ENCODE data around the gene BZW1.

BZW1 gene

GRCh38 chr2:200861617-200862155 lies 50.0 kb downstream of the BZW1 start:
- FAIRE-seq = no peak
- no peak for TF ChIP-seq POLR2A (IDR thresholded peaks at IDR 0.05; ENCODE audit: low read depth, low read length)
- no peak for DNase-seq (ENCODE audit: insufficient read length, low spot score)

GRCh38 chr2:200862532-200863000 lies 50.9 kb downstream of the BZW1 start:
- DNase-seq (ENCODE audit: insufficient read length, low spot score) = no peak
- no peak for FAIRE-seq
- TF ChIP-seq POLR2A (IDR thresholded peaks at IDR 0.05; ENCODE audit: low read depth, low read length) = no peak

GRCh38 chr2:200863782-200864175 lies 52.1 kb downstream of the BZW1 start:
- FAIRE-seq (no peak), DNase-seq (ENCODE audit: insufficient read length, low spot score) (no peak)
- TF ChIP-seq POLR2A (IDR thresholded peaks at IDR 0.05; ENCODE audit: low read depth, low read length) = no peak

GRCh38 chr2:200864176-200865034 lies 52.7 kb downstream of the BZW1 start, which contains the start of gene CLK1:
Gene CLK1, minus strand, starts transcription at chr2:200864658. Its CDS starts 2,796 bp downstream, at chr2:200861862.
- TF ChIP-seq POLR2A (IDR thresholded peaks at IDR 0.05; ENCODE audit: low read depth, low read length) = peak; percentile 99
- FAIRE-seq (peak; percentile 84), DNase-seq (ENCODE audit: insufficient read length, low spot score) (peak; percentile 88)

GRCh38 chr2:200869014-200869413 lies 57.3 kb downstream of the BZW1 start:
- DNase-seq (ENCODE audit: insufficient read length, low spot score) (no peak), FAIRE-seq (no peak)
- no peak for TF ChIP-seq POLR2A (IDR thresholded peaks at IDR 0.05; ENCODE audit: low read depth, low read length)

DNA sequence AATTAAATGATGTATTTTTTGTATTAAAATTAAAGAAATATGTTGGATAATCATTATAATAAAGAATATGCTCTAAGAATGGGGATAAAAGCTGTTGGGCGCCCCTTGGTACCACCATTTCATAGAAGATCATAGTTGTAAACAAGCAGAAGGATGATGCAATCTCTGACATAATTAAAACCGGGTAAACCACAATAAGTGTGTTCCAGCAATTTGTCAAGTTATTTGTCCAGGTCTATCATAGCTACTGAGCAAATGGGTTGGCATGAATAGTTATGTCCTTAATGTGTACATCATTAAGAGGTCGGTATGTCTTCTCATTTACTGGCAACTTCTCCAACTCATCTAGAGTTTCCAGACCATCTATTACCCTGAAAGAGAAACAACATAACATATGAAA lies 59.4 kb downstream of the BZW1 start:
- no peak for TF ChIP-seq POLR2A (IDR thresholded peaks at IDR 0.05; ENCODE audit: low read depth, low read length)
- DNase-seq (ENCODE audit: insufficient read length, low spot score) (no peak), FAIRE-seq (no peak)

- no peak for DNase-seq (ENCODE audit: insufficient read length, low spot score)
- no peak for FAIRE-seq
Measured at GRCh38 chr2:200873560-200873959, 61.9 kb downstream of the BZW1 start.

More at GRCh38 chr2:200873560-200873959, 61.9 kb downstream of the BZW1 start:
- no peak for TF ChIP-seq POLR2A (IDR thresholded peaks at IDR 0.05; ENCODE audit: low read depth, low read length)

Data from H54 (cell line).